Fibroblast of lung (primary cell): ENCODE results near the gene ZNF557. TPM values are rescaled to one million over a fixed set of nuclear protein-coding genes. Genes with fewer than 3 reads are reported as not detected.

Experiments used
- DNase-seq, 2 donors: peaks; one replicate each; pipeline versions ENCODE4 v3.0.0 to v3.0.0-alpha.2; 2010; ENCODE audit warnings: low read depth in 2 of 2
- H2AFZ ChIP-seq: 2 replicates; pipeline ENCODE4 v1.5.1; 2012; ENCODE audit warnings: low read length, control low read depth, inconsistent platforms
- H3K27ac ChIP-seq: 2 replicates; pipeline ENCODE4 v1.5.1; 2011; ENCODE audit warnings: low read length, control low read depth; ENCODE audit not compliant: insufficient read depth
- H3K27me3 ChIP-seq: 2 replicates; pipeline ENCODE4 v1.5.1; 2011; ENCODE audit warnings: mild to moderate bottlenecking, low read length; ENCODE audit not compliant: control insufficient read depth, insufficient read depth
- H3K36me3 ChIP-seq: 2 replicates; pipeline ENCODE4 v1.5.1; 2011; ENCODE audit warnings: low read length; ENCODE audit not compliant: control insufficient read depth, insufficient read depth
- H3K4me1 ChIP-seq: 2 replicates; pipeline ENCODE4 v1.5.1; 2011; ENCODE audit warnings: low read length; ENCODE audit not compliant: control insufficient read depth, insufficient read depth; ENCODE audit errors: extremely low read depth
- H3K4me2 ChIP-seq: 2 replicates; pipeline ENCODE4 v1.5.1; 2011; ENCODE audit warnings: low read length, control low read depth; ENCODE audit not compliant: insufficient read depth; ENCODE audit errors: extremely low read depth
- H3K4me3 ChIP-seq, 4 experiments: fragments of 200-600 bp in 1 of 4; sonication (generic) in 1 of 4; replicated peaks in 1 of 4; 2 replicates each; pipeline ENCODE4 v1.5.1; 2011 to 2016; ENCODE audit warnings: low read length in 4 of 4, low read depth in 3 of 4, mild to moderate bottlenecking in 3 of 4, control low read depth in 2 of 4, inconsistent platforms in 1 of 4, mixed read lengths in 1 of 4; ENCODE audit not compliant: insufficient read depth in 1 of 4; ENCODE audit errors: control extremely low read depth in 1 of 4
- H3K79me2 ChIP-seq: 2 replicates; pipeline ENCODE4 v1.5.1; 2012; ENCODE audit warnings: mild to moderate bottlenecking, low read length, inconsistent platforms; ENCODE audit not compliant: control insufficient read depth, insufficient read depth
- H3K9ac ChIP-seq: 2 replicates; pipeline ENCODE4 v1.5.1; 2011; ENCODE audit warnings: mild to moderate bottlenecking, low read length, control low read depth; ENCODE audit not compliant: insufficient read depth
- H3K9me3 ChIP-seq: 2 replicates; pipeline ENCODE4 v1.5.1; 2012; ENCODE audit warnings: low read depth, low read length; ENCODE audit not compliant: control insufficient read depth, insufficient read depth
- H4K20me1 ChIP-seq: 2 replicates; pipeline ENCODE4 v1.5.1; 2011; ENCODE audit warnings: low read length; ENCODE audit not compliant: control insufficient read depth, insufficient read depth; ENCODE audit errors: extremely low read depth
- CTCF ChIP-seq, 2 donors: IDR thresholded peaks in 1 of 2; conservative IDR thresholded peaks in 1 of 2; 1 replicate in 1 of 2; 2 replicates in 1 of 2; pipeline ENCODE4 v1.5.1; 2011 to 2012; ENCODE audit warnings: low read length in 2 of 2, control low read depth in 1 of 2, inconsistent platforms in 1 of 2, low read depth in 1 of 2, mild to moderate bottlenecking in 1 of 2
- EZH2 ChIP-seq: IDR thresholded peaks from 2 replicates; pipeline ENCODE4 v1.5.1; 2012; ENCODE audit warnings: low read length, control low read depth, mild to moderate bottlenecking; ENCODE audit errors: missing control alignments
- polyA plus RNA-seq, 2 donors: library from polyadenylated mRNA; depleted of rRNA in 1 of 2; stranded (reverse) in 1 of 2; unstranded in 1 of 2; fragments of >200 nt; gene quantifications; 2 replicates each; pipeline ENCODE4 v1.2.1, GENCODE V29; 2011 to 2012; ENCODE audit warnings: missing spikeins in 1 of 2
- total RNA-seq: library from RNA; depleted of rRNA; stranded (reverse); fragments of >200 nt; gene quantifications from 2 replicates; pipeline ENCODE4 v1.2.1, GENCODE V29; 2014

ZNF557 gene
- total and polyA plus RNA-seq, 2 donors (not counting 1 experiment from before 2014, with no cell fraction given): 2.9 to 18.3 TPM

DNA sequence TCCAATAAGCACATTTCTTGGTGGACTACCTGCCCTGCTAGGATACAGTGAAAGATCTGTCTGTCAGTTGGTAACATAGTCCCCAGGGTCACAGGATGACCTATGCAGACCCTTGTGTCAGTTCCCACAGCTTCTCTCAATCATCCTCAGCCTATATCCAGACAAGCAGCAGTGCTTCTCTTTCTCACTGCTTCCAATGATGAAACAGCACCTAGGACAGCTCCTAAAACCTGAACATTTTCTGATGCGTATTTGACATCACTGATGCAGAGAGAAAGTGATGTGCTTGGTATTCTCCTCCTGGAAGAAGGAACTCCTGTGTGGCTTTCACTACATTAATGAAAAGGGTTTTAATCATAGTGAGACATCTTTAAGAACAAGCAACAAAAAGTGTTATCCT lies 43.7 kb downstream of the ZNF557 start:
- Histone ChIP-seq H3K36me3 (no peaks in the 10 kb centered on the region), H3K4me3 (no peak overlapping the region), H3K79me2 (no peaks in the 10 kb centered on the region), H3K9ac (no peak overlapping the region), H2AFZ (no peak overlapping the region), H4K20me1 (no peaks in the 10 kb centered on the region), H3K27ac (no peak overlapping the region), H3K9me3 (no peaks in the 10 kb centered on the region), H3K4me1 (no peaks in the 10 kb centered on the region), H3K4me2 (no peak overlapping the region), H3K27me3 (no peaks in the 10 kb centered on the region)
- no peak for DNase-seq
- no peak for TF ChIP-seq EZH2
- no peak for TF ChIP-seq CTCF (conservative IDR thresholded peaks at IDR 0.05 in 1 of 2, IDR thresholded peaks at IDR 0.05 in 1 of 2; ENCODE audit: low read depth in 1 of 2, low read length in 2 of 2)

DNA sequence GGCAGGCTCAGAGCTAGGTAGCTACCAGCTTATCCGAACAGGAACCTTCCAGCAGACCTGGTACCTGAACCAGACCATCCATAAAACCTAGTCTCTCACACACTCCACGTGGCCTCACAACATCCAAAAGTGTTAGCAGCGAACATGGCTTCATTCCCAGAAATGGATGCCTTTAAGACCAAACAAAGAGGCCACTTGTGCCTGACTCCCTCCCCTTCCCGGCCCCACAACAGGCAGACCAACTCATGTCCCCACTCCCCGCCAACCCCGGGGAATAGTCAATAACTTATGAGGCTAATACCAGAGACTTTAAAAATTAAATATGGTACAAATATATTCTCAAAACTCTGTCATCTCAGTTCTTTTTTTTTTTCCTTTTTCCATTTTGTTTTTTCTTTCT lies 46.2 kb downstream of the ZNF557 start:
- no peaks in the 10 kb centered on the region for H3K27me3 ChIP-seq
- H3K4me3 ChIP-seq: no peak overlapping the region
- TF ChIP-seq CTCF (conservative IDR thresholded peaks at IDR 0.05 in 1 of 2, IDR thresholded peaks at IDR 0.05 in 1 of 2; ENCODE audit: low read depth in 1 of 2, low read length in 2 of 2): no peak
- TF ChIP-seq EZH2: no peak
- H4K20me1 ChIP-seq: no peaks in the 10 kb centered on the region
- H3K27ac ChIP-seq: no peak overlapping the region
- DNase-seq: no peak
- H3K4me2 ChIP-seq: no peak overlapping the region
- H2AFZ ChIP-seq: no peak overlapping the region
- H3K36me3 ChIP-seq: no peaks in the 10 kb centered on the region
- H3K4me1 ChIP-seq: no peaks in the 10 kb centered on the region
- H3K9me3 ChIP-seq: no peaks in the 10 kb centered on the region
- no peak overlapping the region for H3K9ac ChIP-seq
- no peaks in the 10 kb centered on the region for H3K79me2 ChIP-seq

DNA sequence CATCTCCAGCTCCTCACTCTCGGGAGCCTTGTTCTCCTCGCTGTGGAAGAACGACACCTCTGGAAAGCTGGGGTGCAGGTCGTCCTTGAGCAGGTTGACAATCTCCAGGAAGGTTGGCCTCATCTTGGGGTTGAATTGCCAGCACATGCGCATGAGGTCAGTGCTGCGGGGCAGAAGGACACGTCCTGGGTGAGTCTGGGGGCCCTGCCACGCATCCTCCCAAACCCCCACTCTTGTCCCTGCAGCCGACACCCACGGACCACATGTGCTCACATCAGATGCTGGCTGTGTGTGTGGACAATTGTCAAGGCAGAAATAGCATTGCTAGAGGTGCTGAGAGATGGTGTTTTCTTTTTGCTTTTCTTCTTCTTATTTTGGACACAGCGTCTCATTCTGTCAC lies 47.7 kb downstream of the ZNF557 start:
- Histone ChIP-seq H3K36me3 (no peaks in the 10 kb centered on the region), H3K9ac (no peak overlapping the region), H3K4me1 (no peaks in the 10 kb centered on the region), H3K79me2 (no peaks in the 10 kb centered on the region), H3K27ac (no peak overlapping the region), H4K20me1 (no peaks in the 10 kb centered on the region), H3K9me3 (no peaks in the 10 kb centered on the region), H2AFZ (no peak overlapping the region), H3K4me3 (no peak overlapping the region), H3K4me2 (no peak overlapping the region), H3K27me3 (no peaks in the 10 kb centered on the region)
- TF ChIP-seq EZH2 (no peak), CTCF (conservative IDR thresholded peaks at IDR 0.05 in 1 of 2, IDR thresholded peaks at IDR 0.05 in 1 of 2; ENCODE audit: low read depth in 1 of 2, low read length in 2 of 2) (no peak)
- DNase-seq: no peak
